ENCODE measurements around the gene MAP3K2. TPM values are rescaled to one million over a fixed set of nuclear protein-coding genes. Genes with fewer than 3 reads are reported as not detected.

The MAP3K2 gene
- total and polyA plus RNA-seq, 10 of the 15 experiments (the other 5 are each of a cell fraction or from before 2014, with no cell fraction given) = 2.7 to 39.6 (median 16.1) TPM

DNA sequence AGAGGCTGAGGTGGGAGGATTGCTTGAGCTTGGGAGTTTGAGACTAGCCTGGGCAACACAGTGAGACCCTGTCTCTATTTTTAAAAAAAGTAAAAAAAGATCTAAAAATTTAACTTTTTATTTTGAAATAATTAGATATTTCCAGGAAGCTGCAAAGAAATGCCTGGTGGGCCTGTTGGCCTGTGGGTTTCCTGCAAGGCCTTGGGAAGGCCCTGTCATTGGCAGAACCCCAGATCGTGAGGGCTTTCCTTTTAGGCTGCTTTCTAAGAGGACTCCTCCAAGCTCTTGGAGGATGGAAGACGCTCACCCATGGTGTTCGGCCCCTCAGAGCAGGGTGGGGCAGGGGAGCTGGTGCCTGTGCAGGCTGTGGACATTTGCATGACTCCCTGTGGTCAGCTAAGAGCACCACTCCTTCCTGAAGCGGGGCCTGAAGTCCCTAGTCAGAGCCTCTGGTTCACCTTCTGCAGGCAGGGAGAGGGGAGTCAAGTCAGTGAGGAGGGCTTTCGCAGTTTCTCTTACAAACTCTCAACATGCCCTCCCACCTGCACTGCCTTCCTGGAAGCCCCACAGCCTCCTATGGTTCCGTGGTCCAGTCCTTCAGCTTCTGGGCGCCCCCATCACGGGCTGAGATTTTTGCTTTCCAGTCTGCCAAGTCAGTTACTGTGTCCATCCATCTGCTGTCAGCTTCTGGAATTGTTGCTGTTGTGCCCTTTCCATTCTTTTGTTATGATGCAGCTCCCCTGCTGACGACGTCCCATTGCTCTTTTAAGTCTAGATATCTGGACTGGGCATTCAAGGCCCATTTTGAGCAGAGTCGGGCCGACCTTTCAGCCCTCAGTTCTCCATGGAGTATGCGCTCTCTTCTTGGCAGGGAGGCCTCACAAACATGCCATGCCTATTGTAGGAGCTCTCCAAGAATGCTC, 37.1 kb upstream of the MAP3K2 start (continued):
- TF ChIP-seq, protein P1, sequence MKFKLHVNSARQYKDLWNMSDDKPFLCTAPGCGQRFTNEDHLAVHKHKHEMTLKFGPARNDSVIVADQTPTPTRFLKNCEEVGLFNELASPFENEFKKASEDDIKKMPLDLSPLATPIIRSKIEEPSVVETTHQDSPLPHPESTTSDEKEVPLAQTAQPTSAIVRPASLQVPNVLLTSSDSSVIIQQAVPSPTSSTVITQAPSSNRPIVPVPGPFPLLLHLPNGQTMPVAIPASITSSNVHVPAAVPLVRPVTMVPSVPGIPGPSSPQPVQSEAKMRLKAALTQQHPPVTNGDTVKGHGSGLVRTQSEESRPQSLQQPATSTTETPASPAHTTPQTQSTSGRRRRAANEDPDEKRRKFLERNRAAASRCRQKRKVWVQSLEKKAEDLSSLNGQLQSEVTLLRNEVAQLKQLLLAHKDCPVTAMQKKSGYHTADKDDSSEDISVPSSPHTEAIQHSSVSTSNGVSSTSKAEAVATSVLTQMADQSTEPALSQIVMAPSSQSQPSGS (IDR thresholded peaks at IDR 0.05; ENCODE audit: low read length) = no peak

DNA sequence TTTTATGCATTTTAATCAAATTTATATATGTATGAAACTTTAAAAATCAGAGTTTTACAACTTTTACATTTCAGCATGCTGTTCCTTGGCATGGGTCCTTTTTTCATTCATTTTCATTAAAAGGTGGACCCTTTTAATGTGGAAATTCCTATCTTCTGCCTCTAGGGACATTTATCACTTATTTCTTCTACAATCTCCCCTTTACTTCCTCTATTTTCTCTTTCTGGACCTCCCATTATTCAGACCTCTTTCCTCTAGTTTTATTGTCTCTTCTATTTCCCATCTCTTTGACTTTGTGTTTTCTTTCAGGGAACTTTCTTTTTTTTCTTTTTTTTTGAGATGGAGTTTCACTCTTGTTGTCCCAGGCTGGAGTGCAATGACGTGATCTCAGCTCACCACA, 36.1 kb upstream of the MAP3K2 start:
- H3K4me3 ChIP-seq = no peak overlapping the region
- no peak for DNase-seq (ENCODE audit: low read depth, low spot score)
- ChIA-PET RAD21 (ENCODE audit: unreplicated experiment) (no interaction called here), SMC1A (ENCODE audit: uncharacterized antibody, unreplicated experiment) (interaction anchor here (1.4 kb wide), 1 partner anchor 10 kb away, joined by 4 read pairs; no protein-coding TSS in a partner anchor), POLR2A (no interaction called here), CTCF (no interaction called here)
- H3K27me3 ChIP-seq (replicated peaks in 1 of 2; ENCODE audit: control insufficient read depth in 2 of 2, insufficient read depth in 2 of 2, low read length in 1 of 2) = peaks cover 4 to 6% of the 10 kb centered on the region in 2 experiments
- no peak overlapping the region for H2AFZ ChIP-seq (ENCODE audit: control insufficient read depth, low read depth, low read length)
- no peak for ATAC-seq
- 0% methylated on average over 1 of the region's 1 CpG for WGBS (ENCODE audit: insufficient coverage, insufficient replicate concordance, low lambda C conversion rate, missing lambda C conversion rate)
- H3K36me3 ChIP-seq (ENCODE audit: control insufficient read depth in 2 of 2, insufficient read depth in 2 of 2, low read length in 1 of 2) = no peaks in the 10 kb centered on the region
- intact Hi-C loops (cut with micrococcal nuclease; ENCODE audit: unreplicated experiment) (no loop called here), in situ Hi-C loops (cut with MboI) (no loop called here)
- H3K9ac ChIP-seq (ENCODE audit: control insufficient read depth, insufficient read depth, low read length) = no peak overlapping the region
- TF ChIP-seq NR2C1 (IDR thresholded peaks at IDR 0.05) (no peak), TARDBP (IDR thresholded peaks at IDR 0.05; ENCODE audit: borderline replicate concordance) (no peak), CHD2 (IDR thresholded peaks at IDR 0.05; ENCODE audit: borderline replicate concordance, low read depth, low read length) (no peak), SIN3A (IDR thresholded peaks at IDR 0.05; ENCODE audit: low read depth, low read length) (no peak), ETV6 (conservative IDR thresholded peaks at IDR 0.05 in 1 of 2, IDR thresholded peaks at IDR 0.05 in 1 of 2; ENCODE audit: borderline replicate concordance in 1 of 2, low read depth in 1 of 2) (no peak)
- TF ChIP-seq, protein P2, sequence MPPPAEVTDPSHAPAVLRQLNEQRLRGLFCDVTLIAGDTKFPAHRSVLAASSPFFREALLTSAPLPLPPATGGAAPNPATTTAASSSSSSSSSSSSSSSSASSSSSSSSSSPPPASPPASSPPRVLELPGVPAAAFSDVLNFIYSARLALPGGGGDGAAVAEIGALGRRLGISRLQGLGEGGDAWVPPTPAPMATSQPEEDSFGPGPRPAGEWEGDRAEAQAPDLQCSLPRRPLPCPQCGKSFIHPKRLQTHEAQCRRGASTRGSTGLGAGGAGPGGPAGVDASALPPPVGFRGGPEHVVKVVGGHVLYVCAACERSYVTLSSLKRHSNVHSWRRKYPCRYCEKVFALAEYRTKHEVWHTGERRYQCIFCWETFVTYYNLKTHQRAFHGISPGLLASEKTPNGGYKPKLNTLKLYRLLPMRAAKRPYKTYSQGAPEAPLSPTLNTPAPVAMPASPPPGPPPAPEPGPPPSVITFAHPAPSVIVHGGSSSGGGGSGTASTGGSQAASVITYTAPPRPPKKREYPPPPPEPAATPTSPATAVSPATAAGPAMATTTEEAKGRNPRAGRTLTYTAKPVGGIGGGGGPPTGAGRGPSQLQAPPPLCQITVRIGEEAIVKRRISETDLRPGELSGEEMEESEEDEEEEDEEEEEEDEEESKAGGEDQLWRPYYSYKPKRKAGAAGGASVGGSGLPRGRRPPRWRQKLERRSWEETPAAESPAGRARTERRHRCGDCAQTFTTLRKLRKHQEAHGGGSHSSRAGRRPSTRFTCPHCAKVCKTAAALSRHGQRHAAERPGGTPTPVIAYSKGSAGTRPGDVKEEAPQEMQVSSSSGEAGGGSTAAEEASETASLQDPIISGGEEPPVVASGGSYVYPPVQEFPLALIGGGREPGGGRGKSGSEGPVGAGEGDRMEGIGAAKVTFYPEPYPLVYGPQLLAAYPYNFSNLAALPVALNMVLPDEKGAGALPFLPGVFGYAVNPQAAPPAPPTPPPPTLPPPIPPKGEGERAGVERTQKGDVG (CRISPR knock-in tag; IDR thresholded peaks at IDR 0.05) = no peak
- TF ChIP-seq, protein P3, sequence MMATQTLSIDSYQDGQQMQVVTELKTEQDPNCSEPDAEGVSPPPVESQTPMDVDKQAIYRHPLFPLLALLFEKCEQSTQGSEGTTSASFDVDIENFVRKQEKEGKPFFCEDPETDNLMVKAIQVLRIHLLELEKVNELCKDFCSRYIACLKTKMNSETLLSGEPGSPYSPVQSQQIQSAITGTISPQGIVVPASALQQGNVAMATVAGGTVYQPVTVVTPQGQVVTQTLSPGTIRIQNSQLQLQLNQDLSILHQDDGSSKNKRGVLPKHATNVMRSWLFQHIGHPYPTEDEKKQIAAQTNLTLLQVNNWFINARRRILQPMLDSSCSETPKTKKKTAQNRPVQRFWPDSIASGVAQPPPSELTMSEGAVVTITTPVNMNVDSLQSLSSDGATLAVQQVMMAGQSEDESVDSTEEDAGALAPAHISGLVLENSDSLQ (IDR thresholded peaks at IDR 0.05) = no peak
- TF ChIP-seq, protein P4, sequence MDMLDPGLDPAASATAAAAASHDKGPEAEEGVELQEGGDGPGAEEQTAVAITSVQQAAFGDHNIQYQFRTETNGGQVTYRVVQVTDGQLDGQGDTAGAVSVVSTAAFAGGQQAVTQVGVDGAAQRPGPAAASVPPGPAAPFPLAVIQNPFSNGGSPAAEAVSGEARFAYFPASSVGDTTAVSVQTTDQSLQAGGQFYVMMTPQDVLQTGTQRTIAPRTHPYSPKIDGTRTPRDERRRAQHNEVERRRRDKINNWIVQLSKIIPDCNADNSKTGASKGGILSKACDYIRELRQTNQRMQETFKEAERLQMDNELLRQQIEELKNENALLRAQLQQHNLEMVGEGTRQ (IDR thresholded peaks at IDR 0.05; ENCODE audit: borderline replicate concordance, low read depth, low read length) = no peak
- TF ChIP-seq, protein P5, sequence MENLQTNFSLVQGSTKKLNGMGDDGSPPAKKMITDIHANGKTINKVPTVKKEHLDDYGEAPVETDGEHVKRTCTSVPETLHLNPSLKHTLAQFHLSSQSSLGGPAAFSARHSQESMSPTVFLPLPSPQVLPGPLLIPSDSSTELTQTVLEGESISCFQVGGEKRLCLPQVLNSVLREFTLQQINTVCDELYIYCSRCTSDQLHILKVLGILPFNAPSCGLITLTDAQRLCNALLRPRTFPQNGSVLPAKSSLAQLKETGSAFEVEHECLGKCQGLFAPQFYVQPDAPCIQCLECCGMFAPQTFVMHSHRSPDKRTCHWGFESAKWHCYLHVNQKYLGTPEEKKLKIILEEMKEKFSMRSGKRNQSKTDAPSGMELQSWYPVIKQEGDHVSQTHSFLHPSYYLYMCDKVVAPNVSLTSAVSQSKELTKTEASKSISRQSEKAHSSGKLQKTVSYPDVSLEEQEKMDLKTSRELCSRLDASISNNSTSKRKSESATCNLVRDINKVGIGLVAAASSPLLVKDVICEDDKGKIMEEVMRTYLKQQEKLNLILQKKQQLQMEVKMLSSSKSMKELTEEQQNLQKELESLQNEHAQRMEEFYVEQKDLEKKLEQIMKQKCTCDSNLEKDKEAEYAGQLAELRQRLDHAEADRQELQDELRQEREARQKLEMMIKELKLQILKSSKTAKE (IDR thresholded peaks at IDR 0.05; ENCODE audit: low read depth, poor library complexity, severe bottlenecking) = no peak
- no TSS peak for BruUV-seq (replicated peaks)
- H3K79me2 ChIP-seq (ENCODE audit: control insufficient read depth, insufficient read depth, low read length) = no peaks in the 10 kb centered on the region
- FAIRE-seq = no peak
- no peak overlapping the region for H3K27ac ChIP-seq (ENCODE audit: control insufficient read depth, insufficient read depth)
- H4K20me1 ChIP-seq (ENCODE audit: control insufficient read depth, insufficient read depth) = no peaks in the 10 kb centered on the region
- no peak overlapping the region for H3K4me2 ChIP-seq (ENCODE audit: control insufficient read depth, insufficient read depth)
- H3K9me3 ChIP-seq (replicated peaks; ENCODE audit: control insufficient read depth, insufficient read depth, low read length) = no peaks in the 10 kb centered on the region
- H3K4me1 ChIP-seq (ENCODE audit: control insufficient read depth, insufficient read depth, low read length) = no peaks in the 10 kb centered on the region
